ENCODE data around the gene OR10G3. TPM values are rescaled to one million over a fixed set of nuclear protein-coding genes. Genes with fewer than 3 reads are reported as not detected.

Gene OR10G3
- total RNA-seq, 1 donor from 2014 or later, result not detected

GRCh38 chr14:21528381-21529348 is 51.2 kb downstream of the OR10G3 start:
- peaks cover 23% of the 10 kb centered on the region for H3K4me1 Mint-ChIP-seq (ENCODE audit: unreplicated experiment)
- no peak for DNase-seq (ENCODE audit: low spot score)
- no peak overlapping the region for H3K4me3 Mint-ChIP-seq (ENCODE audit: unreplicated experiment)

GRCh38 chr14:21527318-21527679 is 52.6 kb downstream of the OR10G3 start:
- Mint-ChIP-seq H3K27ac (ENCODE audit: unreplicated experiment) (peak overlapping the region; percentile 97), H3K27me3 (ENCODE audit: unreplicated experiment) (peaks cover 2% of the 10 kb centered on the region), H3K9me3 (ENCODE audit: unreplicated experiment) (no peaks in the 10 kb centered on the region), H3K36me3 (ENCODE audit: low read depth, unreplicated experiment) (peaks cover 19% of the 10 kb centered on the region), H3K4me1 (ENCODE audit: unreplicated experiment) (peaks cover 23% of the 10 kb centered on the region), H3K4me3 (ENCODE audit: unreplicated experiment) (peak overlapping the region; percentile 95)
- no peak for TF ChIP-seq CTCF (IDR thresholded peaks at IDR 0.05; ENCODE audit: unreplicated experiment)
- no peak for DNase-seq (ENCODE audit: low spot score)

More at GRCh38 chr14:21528381-21529348, 51.2 kb downstream of the OR10G3 start:
- Mint-ChIP-seq H3K27ac (ENCODE audit: unreplicated experiment) (no peak overlapping the region), H3K36me3 (ENCODE audit: low read depth, unreplicated experiment) (peaks cover 7% of the 10 kb centered on the region), H3K9me3 (ENCODE audit: unreplicated experiment) (no peaks in the 10 kb centered on the region), H3K27me3 (ENCODE audit: unreplicated experiment) (peaks cover 2% of the 10 kb centered on the region)
- TF ChIP-seq CTCF (IDR thresholded peaks at IDR 0.05; ENCODE audit: unreplicated experiment), result no peak

GRCh38 chr14:21526672-21527317 is 53.1 kb downstream of the OR10G3 start:
- Mint-ChIP-seq H3K27ac (ENCODE audit: unreplicated experiment) (peak overlapping the region; percentile 97), H3K27me3 (ENCODE audit: unreplicated experiment) (peaks cover 2% of the 10 kb centered on the region), H3K4me1 (ENCODE audit: unreplicated experiment) (peaks cover 23% of the 10 kb centered on the region), H3K4me3 (ENCODE audit: unreplicated experiment) (peak overlapping the region; percentile 95), H3K36me3 (ENCODE audit: low read depth, unreplicated experiment) (peaks cover 22% of the 10 kb centered on the region), H3K9me3 (ENCODE audit: unreplicated experiment) (no peaks in the 10 kb centered on the region)
- DNase-seq (ENCODE audit: low spot score), result peak; percentile 28
- TF ChIP-seq CTCF (IDR thresholded peaks at IDR 0.05; ENCODE audit: unreplicated experiment), result no peak

- peak within 1 kb of the TSS; percentile 97 for H3K27ac Mint-ChIP-seq (ENCODE audit: unreplicated experiment)
- peak within 1 kb of the TSS; percentile 95 for H3K4me3 Mint-ChIP-seq (ENCODE audit: unreplicated experiment)
- H3K4me1 Mint-ChIP-seq (ENCODE audit: unreplicated experiment), result peaks cover 23% of the 10 kb centered on the region
- peak; percentile 73 for DNase-seq (ENCODE audit: low spot score)
- no peaks in the 10 kb centered on the region for H3K9me3 Mint-ChIP-seq (ENCODE audit: unreplicated experiment)
- peaks cover 22% of the 10 kb centered on the region for H3K36me3 Mint-ChIP-seq (ENCODE audit: low read depth, unreplicated experiment)
- TF ChIP-seq CTCF (IDR thresholded peaks at IDR 0.05; ENCODE audit: unreplicated experiment), result no peak
- H3K27me3 Mint-ChIP-seq (ENCODE audit: unreplicated experiment), result peaks cover 2% of the 10 kb centered on the region
Observed at GRCh38 chr14:21525962-21526671, 53.8 kb downstream of the OR10G3 start, which contains the start of gene SALL2. Gene SALL2 (minus strand): TSS chr14:21526346. CDS start chr14:21526127, 219 bp downstream.

All from endothelial cell (in vitro differentiated cells).